Raji (cell line): ENCODE data around the gene ZSCAN25.
A peak's percentile ranks its signal among the peaks of the same experiment; 100 is the strongest.

Experiments
- POLR2A ChIP-seq: IDR thresholded peaks from 2 replicates; pipeline ENCODE4 v1.6.1; 2011; ENCODE audit warnings: low read depth, low read length, control low read depth; ENCODE audit not compliant: insufficient read depth

Gene ZSCAN25

DNA sequence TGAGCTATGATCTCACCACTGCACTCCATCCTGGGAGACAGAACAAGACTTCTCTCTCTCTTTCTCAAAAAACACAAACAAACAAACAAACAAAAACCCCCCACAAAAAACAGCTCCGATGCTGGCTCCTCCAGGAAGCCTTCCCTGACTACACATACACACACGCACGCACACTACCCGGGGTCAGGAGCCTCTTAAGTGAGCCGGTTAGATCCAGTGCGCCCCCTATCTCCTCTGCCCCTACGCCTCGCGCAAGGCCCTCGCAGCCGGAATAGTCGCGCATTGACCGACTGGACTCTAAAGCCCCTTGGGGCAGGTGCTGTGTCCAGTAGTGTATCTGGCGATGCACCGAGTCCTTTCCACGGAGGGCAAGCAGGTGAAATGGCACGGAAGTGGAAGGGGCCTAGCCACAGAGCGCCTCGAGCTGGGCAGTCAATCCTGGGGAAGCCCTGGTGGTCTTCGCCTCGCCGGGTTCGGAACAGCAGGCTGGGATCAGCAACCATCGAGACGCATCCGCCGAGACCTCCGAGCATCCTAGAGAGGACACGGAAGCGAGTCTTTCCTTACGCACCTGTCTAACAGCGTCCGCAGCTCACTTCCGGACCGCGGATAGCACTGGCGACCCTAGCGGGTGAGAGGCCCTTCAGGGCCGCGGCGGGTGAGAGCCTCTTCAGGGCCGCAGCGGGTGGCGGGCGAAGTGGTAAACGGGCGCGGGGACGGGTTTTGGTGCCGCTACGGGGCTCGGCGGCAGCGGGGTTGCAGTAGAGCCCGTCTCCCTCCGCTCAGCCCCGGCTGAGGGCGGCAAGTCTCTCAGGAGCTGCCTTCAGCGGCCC is at the start of gene ZSCAN25:
TSS of gene ZSCAN25 (plus strand) at position 588 of the 833 bp plus-strand sequence. CDS start 2,661 bp downstream, outside the sequence.
- TF ChIP-seq POLR2A, result peak; percentile 90

GRCh38 chr7:99571768-99572167 is 45.0 kb upstream of the ZSCAN25 start:
- no peak for TF ChIP-seq POLR2A

- no peak for TF ChIP-seq POLR2A
Observed at GRCh38 chr7:99573257-99573656, 43.5 kb upstream of the ZSCAN25 start.

GRCh38 chr7:99576251-99576650 is 40.5 kb upstream of the ZSCAN25 start:
- TF ChIP-seq POLR2A, result no peak

DNA sequence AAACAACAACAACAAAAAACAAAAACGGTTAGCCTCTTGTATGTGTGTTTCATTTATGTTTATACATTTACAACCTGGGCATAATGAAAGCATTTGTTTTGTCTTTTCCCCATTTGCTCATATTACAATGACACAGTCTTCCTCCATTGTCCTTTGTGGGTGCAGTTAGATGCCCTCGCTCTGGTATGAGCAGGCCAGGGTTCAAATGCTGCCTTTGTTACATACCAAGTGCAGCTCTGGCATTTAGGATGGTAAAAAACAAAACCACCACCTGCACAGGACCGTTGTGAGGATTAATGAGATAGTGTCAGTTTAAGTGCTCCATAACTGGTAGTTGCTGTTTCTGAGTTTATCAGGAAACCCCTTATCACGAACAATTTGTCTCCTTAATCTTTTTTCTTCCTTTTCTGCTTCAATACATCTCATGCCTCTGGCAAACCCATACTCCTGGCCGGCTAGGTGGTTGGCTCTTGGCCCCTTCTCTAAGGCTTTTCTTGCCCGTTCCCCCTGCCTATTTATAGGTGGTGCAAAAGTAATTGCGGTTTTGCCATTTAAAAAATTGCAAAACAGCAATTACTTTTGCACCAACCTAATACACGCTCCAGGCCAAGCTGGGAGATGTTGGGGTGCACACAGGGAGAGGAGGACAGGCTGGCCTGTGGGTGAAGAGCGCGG is 37.3 kb upstream of the ZSCAN25 start:
- no peak for TF ChIP-seq POLR2A

- no peak for TF ChIP-seq POLR2A
Observed at GRCh38 chr7:99579956-99580777, 36.6 kb upstream of the ZSCAN25 start.

DNA sequence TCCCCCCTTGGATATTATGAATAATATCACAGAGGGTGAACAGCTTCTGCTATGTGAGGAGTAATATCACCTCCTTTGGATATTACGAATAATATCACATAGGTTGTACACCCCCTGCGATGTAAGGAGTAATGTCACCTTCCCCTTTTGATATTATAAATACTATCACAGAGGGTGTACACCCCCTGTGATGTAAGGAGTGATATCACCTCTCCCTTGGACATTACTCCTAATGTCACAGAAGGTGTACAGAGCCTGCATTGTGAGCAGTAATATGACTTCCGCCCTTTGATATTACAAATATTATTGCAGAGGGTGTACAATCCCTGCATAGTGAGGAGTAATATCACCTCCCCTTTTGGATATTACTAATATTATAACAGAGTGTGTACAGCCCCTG is 27.9 kb upstream of the ZSCAN25 start:
- no peak for TF ChIP-seq POLR2A

GRCh38 chr7:99594948-99595745 is 21.6 kb upstream of the ZSCAN25 start:
- no peak for TF ChIP-seq POLR2A

GRCh38 chr7:99596408-99596955 is 20.3 kb upstream of the ZSCAN25 start:
- no peak for TF ChIP-seq POLR2A

GRCh38 chr7:99597762-99598501 is 18.8 kb upstream of the ZSCAN25 start, which contains the start of gene TMEM225B:
Gene TMEM225B, plus strand, starts transcription at chr7:99598267. Its CDS starts 6,122 bp downstream, at chr7:99604389.
- TF ChIP-seq POLR2A, result no peak

- TF ChIP-seq POLR2A, result no peak
Observed at GRCh38 chr7:99599836-99600235, 16.9 kb upstream of the ZSCAN25 start.

GRCh38 chr7:99601656-99602310 is 15.0 kb upstream of the ZSCAN25 start:
- no peak for TF ChIP-seq POLR2A

- TF ChIP-seq POLR2A, result no peak
Observed at GRCh38 chr7:99605527-99605926, 11.2 kb upstream of the ZSCAN25 start.
